HEK293 (cell line): ENCODE data around the gene TMEM51.

Source experiments
- CTCF ChIA-PET: fragments of 350-600 bp; formaldehyde crosslinking; extraction: SDS; loops from one replicate; lab custom pipeline; 2021; ENCODE audit warnings: antibody characterized with exemption; lab: Yijun Ruan, JAX
- POLR2A ChIA-PET: fragments of 300-600 bp; formaldehyde crosslinking; extraction: SDS; loops from one replicate; lab custom pipeline; 2020; ENCODE audit warnings: antibody characterized with exemption, inconsistent platforms; lab: Yijun Ruan, JAX
- H3K27ac ChIP-seq: fragments of 200-500 bp; sonication (Bioruptor generic); 2 replicates; pipeline ENCODE4 v1.5.1; 2014; ENCODE audit warnings: low read depth, low read length, control low read depth, inconsistent platforms; ENCODE audit errors: extremely low read depth
- H3K36me3 ChIP-seq, 2 experiments: fragments of 200-500 bp in 1 of 2; sonication (Bioruptor generic) in 1 of 2; 1 replicate in 1 of 2; 2 replicates in 1 of 2; pipeline ENCODE4 v1.5.1; 2014 to 2017; ENCODE audit warnings: inconsistent platforms in 2 of 2, low read length in 2 of 2; ENCODE audit not compliant: control insufficient read depth in 2 of 2, insufficient read depth in 1 of 2
- H3K4me1 ChIP-seq: fragments of 200-500 bp; sonication (Bioruptor generic); 2 replicates; pipeline ENCODE4 v1.5.1; 2014; ENCODE audit warnings: mild to moderate bottlenecking, low read length, inconsistent platforms; ENCODE audit not compliant: control insufficient read depth, insufficient read depth
- H3K4me3 ChIP-seq: 2 replicates; pipeline ENCODE4 v1.5.1; 2011; ENCODE audit warnings: low read depth, mild to moderate bottlenecking, control low read depth, low read length, moderate library complexity
- H3K9me3 ChIP-seq: fragments of 200-500 bp; sonication (Bioruptor generic); 2 replicates; pipeline ENCODE4 v1.5.1; 2014; ENCODE audit warnings: low read depth, low read length, inconsistent platforms; ENCODE audit not compliant: control insufficient read depth, insufficient read depth
- BCL11A ChIP-seq: fragments of 450-650 bp; formaldehyde crosslinking; IDR thresholded peaks from 2 replicates; pipeline ENCODE4 v1.5.1; 2016; ENCODE audit warnings: low read depth, missing biosample characterization, missing genetic modification characterization
- KLF1 ChIP-seq: fragments of 450-650 bp; formaldehyde crosslinking; IDR thresholded peaks from 2 replicates; pipeline ENCODE4 v1.5.1; 2016; ENCODE audit warnings: missing biosample characterization, missing genetic modification characterization
- SALL2 ChIP-seq: fragments of 450-650 bp; formaldehyde crosslinking; IDR thresholded peaks from 2 replicates; pipeline ENCODE4 v1.5.0; 2017; ENCODE audit warnings: missing biosample characterization, mild to moderate bottlenecking, missing genetic modification characterization, borderline replicate concordance
- YY2 ChIP-seq: fragments of 450-650 bp; formaldehyde crosslinking; IDR thresholded peaks from 2 replicates; pipeline ENCODE4 v1.5.1; 2016; ENCODE audit warnings: missing biosample characterization, missing genetic modification characterization
- ZBTB48 ChIP-seq: fragments of 450-650 bp; formaldehyde crosslinking; IDR thresholded peaks from 2 replicates; pipeline ENCODE4 v1.5.1; 2016; ENCODE audit warnings: missing biosample characterization, missing genetic modification characterization
- ZIC2 ChIP-seq: fragments of 450-650 bp; formaldehyde crosslinking; IDR thresholded peaks from 2 replicates; pipeline ENCODE4 v1.5.1; 2016; ENCODE audit warnings: missing biosample characterization, missing genetic modification characterization
- ZNF121 ChIP-seq: fragments of 450-650 bp; formaldehyde crosslinking; IDR thresholded peaks from 2 replicates; pipeline ENCODE4 v1.5.1; 2016; ENCODE audit warnings: missing biosample characterization, missing genetic modification characterization
- ZNF23 ChIP-seq: fragments of 450-650 bp; formaldehyde crosslinking; IDR thresholded peaks from 2 replicates; pipeline ENCODE4 v1.5.1; 2016; ENCODE audit warnings: missing biosample characterization, missing genetic modification characterization, borderline replicate concordance
- ZNF391 ChIP-seq: fragments of 450-650 bp; formaldehyde crosslinking; IDR thresholded peaks from 2 replicates; pipeline ENCODE4 v1.5.1; 2016; ENCODE audit warnings: low read depth, missing biosample characterization, missing genetic modification characterization, borderline replicate concordance
- ZNF394 ChIP-seq: fragments of 450-650 bp; formaldehyde crosslinking; IDR thresholded peaks from 2 replicates; pipeline ENCODE4 v1.5.1; 2016; ENCODE audit warnings: missing biosample characterization, missing genetic modification characterization, mild to moderate bottlenecking, moderate library complexity, borderline replicate concordance
- ZNF555 ChIP-seq: fragments of 450-650 bp; formaldehyde crosslinking; conservative IDR thresholded peaks from 2 replicates; pipeline ENCODE4 v1.5.1; 2017; ENCODE audit warnings: missing biosample characterization, mild to moderate bottlenecking, missing genetic modification characterization, inconsistent platforms
- ZNF664 ChIP-seq: fragments of 450-650 bp; formaldehyde crosslinking; IDR thresholded peaks from 2 replicates; pipeline ENCODE4 v1.5.1; 2016; ENCODE audit warnings: missing biosample characterization, missing genetic modification characterization
- ZNF837 ChIP-seq: fragments of 450-650 bp; formaldehyde crosslinking; IDR thresholded peaks from 2 replicates; pipeline ENCODE4 v1.5.1; 2016; ENCODE audit warnings: missing biosample characterization, missing genetic modification characterization
- TF ChIP-seq, protein P1 (sequence below): fragments of 450-650 bp; formaldehyde crosslinking; IDR thresholded peaks from 2 replicates; pipeline ENCODE4 v1.5.1; 2016; ENCODE audit warnings: missing biosample characterization, missing genetic modification characterization
- TF ChIP-seq, protein P2 (sequence below): sonication (generic); formaldehyde crosslinking; IDR thresholded peaks from 2 replicates; pipeline ENCODE4 v1.8.1; 2022; ENCODE audit warnings: mild to moderate bottlenecking, moderate library complexity, missing genetic modification reagents
- TF ChIP-seq, protein P3 (sequence below): fragments of 450-650 bp; formaldehyde crosslinking; IDR thresholded peaks from 2 replicates; pipeline ENCODE4 v1.5.1; 2016; ENCODE audit warnings: missing biosample characterization, missing genetic modification characterization

Gene TMEM51

DNA sequence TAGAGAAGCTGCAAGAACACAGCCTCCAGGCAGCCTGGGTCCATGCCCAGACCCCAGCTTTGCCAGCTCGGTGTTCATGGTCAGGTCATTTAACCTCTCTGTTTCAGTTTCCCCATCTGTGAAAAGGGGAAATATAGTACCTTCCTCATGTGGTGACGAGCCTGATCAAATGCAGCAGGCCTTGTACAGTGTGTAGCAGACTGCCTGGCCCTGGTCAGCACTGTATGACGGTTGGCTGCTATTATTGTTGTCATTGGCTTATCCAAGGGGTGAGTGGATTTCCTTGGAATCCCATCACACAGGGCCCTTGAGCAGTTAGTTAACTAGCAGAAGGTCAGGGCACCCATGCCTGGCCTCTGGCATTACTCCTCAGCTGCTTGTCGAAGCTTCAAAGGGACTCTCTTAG is 6.6 kb upstream of the TMEM51 start:
- TF ChIP-seq ZBTB48: no peak
- TF ChIP-seq, protein P1, sequence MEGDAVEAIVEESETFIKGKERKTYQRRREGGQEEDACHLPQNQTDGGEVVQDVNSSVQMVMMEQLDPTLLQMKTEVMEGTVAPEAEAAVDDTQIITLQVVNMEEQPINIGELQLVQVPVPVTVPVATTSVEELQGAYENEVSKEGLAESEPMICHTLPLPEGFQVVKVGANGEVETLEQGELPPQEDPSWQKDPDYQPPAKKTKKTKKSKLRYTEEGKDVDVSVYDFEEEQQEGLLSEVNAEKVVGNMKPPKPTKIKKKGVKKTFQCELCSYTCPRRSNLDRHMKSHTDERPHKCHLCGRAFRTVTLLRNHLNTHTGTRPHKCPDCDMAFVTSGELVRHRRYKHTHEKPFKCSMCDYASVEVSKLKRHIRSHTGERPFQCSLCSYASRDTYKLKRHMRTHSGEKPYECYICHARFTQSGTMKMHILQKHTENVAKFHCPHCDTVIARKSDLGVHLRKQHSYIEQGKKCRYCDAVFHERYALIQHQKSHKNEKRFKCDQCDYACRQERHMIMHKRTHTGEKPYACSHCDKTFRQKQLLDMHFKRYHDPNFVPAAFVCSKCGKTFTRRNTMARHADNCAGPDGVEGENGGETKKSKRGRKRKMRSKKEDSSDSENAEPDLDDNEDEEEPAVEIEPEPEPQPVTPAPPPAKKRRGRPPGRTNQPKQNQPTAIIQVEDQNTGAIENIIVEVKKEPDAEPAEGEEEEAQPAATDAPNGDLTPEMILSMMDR (tag by site-specific recombination): no peak
- Histone ChIP-seq H3K9me3 (no peaks in the 10 kb centered on the region), H3K4me3 (no peak overlapping the region), H3K36me3 (no peaks in the 10 kb centered on the region), H3K4me1 (no peaks in the 10 kb centered on the region), H3K27ac (no peak overlapping the region)
- ChIA-PET CTCF (interaction anchor here (3.5 kb wide), 1 partner anchor 125 kb away, joined by 21 read pairs; no protein-coding TSS in a partner anchor), POLR2A (no interaction called here)

DNA sequence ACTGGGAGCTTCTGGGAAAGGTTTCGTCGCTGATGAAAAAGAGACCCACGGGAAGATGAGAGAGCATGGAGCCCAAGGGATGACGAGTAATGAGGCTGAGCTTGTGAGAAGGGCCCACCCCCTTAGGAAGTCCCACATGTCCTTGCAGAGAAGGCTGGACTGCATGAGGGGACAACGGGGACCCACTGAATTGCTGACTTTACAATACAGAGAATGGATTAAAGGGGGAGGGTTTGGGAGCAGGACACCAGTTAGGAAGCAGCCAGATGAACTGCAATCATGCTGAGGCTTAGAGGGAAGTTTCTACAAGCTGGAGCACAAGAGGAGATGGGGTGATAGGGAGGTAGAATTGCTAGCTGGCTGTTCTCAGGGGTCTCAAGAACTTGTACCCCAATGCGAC is 5.5 kb upstream of the TMEM51 start:
- ChIA-PET CTCF (interaction anchor here (0.5 to 3.5 kb wide), 5 partner anchors 19 to 593 kb away, joined by 3 to 21 read pairs (median 4); no protein-coding TSS in a partner anchor), POLR2A (interaction anchor here (0.6 kb wide), 1 partner anchor 151 kb away, joined by 5 read pairs; no protein-coding TSS in a partner anchor)
- H3K27ac ChIP-seq: no peak overlapping the region
- no peak for TF ChIP-seq ZNF555
- TF ChIP-seq KLF1 (tag by site-specific recombination): no peak
- H3K4me1 ChIP-seq: no peaks in the 10 kb centered on the region
- no peaks in the 10 kb centered on the region for H3K36me3 ChIP-seq
- H3K9me3 ChIP-seq: no peaks in the 10 kb centered on the region
- no peak overlapping the region for H3K4me3 ChIP-seq

DNA sequence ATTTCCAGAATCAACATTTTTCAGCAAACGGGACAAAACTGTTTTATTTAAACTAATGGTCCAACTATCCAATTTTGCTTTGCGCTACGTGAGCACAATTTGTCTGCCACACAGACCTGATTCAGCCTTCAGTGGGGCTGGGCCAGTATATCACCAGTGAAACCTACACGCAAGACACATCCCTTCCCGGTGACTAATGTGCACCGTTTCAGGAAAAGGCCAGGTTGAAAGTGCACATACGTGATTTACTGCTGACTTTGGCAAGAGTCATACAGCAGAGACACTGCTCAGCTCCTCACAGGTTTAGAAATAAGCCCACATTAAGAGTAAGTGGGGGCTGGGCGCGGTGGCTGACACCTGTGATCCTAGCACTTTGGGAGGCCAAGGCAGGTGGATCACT is 5.1 kb upstream of the TMEM51 start:
- ChIA-PET CTCF (interaction anchor here (0.5 to 3.5 kb wide), 4 partner anchors 20 to 593 kb away, joined by 3 to 21 read pairs (median 4); no protein-coding TSS in a partner anchor), POLR2A (interaction anchor here (0.6 kb wide), 1 partner anchor 151 kb away, joined by 5 read pairs; no protein-coding TSS in a partner anchor)
- H3K36me3 ChIP-seq: no peaks in the 10 kb centered on the region
- H3K9me3 ChIP-seq: no peaks in the 10 kb centered on the region
- no peak overlapping the region for H3K4me3 ChIP-seq
- H3K4me1 ChIP-seq: no peaks in the 10 kb centered on the region
- H3K27ac ChIP-seq: no peak overlapping the region
- TF ChIP-seq BCL11A (tag by site-specific recombination) (no peak), ZIC2 (tag by site-specific recombination) (no peak), ZNF121 (tag by site-specific recombination) (no peak), ZNF664 (tag by site-specific recombination) (no peak), ZBTB48 (no peak), ZNF23 (no peak), ZNF391 (tag by site-specific recombination) (no peak), ZNF837 (tag by site-specific recombination) (no peak), SALL2 (tag by site-specific recombination) (no peak)
- TF ChIP-seq, protein P2, sequence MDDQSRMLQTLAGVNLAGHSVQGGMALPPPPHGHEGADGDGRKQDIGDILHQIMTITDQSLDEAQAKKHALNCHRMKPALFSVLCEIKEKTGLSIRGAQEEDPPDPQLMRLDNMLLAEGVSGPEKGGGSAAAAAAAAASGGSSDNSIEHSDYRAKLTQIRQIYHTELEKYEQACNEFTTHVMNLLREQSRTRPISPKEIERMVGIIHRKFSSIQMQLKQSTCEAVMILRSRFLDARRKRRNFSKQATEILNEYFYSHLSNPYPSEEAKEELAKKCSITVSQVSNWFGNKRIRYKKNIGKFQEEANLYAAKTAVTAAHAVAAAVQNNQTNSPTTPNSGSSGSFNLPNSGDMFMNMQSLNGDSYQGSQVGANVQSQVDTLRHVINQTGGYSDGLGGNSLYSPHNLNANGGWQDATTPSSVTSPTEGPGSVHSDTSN (CRISPR knock-in tag): no peak
- TF ChIP-seq, protein P3, sequence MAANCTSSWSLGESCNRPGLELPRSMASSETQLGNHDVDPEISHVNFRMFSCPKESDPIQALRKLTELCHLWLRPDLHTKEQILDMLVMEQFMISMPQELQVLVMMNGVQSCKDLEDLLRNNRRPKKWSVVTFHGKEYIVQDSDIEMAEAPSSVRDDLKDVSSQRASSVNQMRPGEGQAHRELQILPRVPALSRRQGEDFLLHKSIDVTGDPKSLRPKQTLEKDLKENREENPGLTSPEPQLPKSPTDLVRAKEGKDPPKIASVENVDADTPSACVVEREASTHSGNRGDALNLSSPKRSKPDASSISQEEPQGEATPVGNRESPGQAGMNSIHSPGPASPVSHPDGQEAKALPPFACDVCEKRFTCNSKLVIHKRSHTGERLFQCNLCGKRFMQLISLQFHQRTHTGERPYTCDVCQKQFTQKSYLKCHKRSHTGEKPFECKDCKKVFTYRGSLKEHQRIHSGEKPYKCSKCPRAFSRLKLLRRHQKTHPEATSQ: no peak
- TF ChIP-seq, all 188 proteins: peak for 0

DNA sequence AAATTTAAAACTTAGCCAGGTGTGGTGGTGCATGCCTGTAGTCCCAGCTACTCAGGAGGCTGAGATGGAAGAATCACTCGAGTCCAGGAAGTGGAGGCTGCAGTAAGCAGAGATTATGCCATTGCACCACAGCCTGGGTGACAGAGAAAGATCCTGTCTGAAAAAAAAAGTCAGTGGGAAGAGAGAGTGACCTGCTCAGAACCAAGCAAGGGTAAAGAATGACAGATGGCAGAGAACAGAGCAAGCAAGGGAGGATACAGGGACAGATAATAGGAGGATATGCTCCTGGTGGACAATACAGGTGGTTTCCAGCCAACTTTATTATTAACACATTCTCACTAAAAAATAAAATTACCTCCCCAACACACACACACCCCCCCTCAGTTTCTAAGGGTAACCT is 4.6 kb upstream of the TMEM51 start:
- H3K9me3 ChIP-seq: no peaks in the 10 kb centered on the region
- no peaks in the 10 kb centered on the region for H3K36me3 ChIP-seq
- POLR2A ChIA-PET: no interaction called here
- no peak overlapping the region for H3K27ac ChIP-seq
- no peaks in the 10 kb centered on the region for H3K4me1 ChIP-seq
- CTCF ChIA-PET: interaction anchor here (0.6 to 3.5 kb wide), 3 partner anchors 20 to 592 kb away, joined by 3 to 21 read pairs (median 4); no protein-coding TSS in a partner anchor
- TF ChIP-seq YY2 (no peak), ZNF394 (tag by site-specific recombination) (no peak)
- TF ChIP-seq, all 188 proteins: peak for 0
- H3K4me3 ChIP-seq: no peak overlapping the region
